ENCODE results near the gene SMIM28. TPM values are rescaled to one million over a fixed set of nuclear protein-coding genes. Genes with fewer than 3 reads are reported as not detected.

SMIM28 gene
- polyA plus RNA-seq, 4 donors, result 0.44 to 2.3 TPM; not detected in 2

Other genes with a start within 250 kb of the SMIM28 start
- gene ARFGEF3, start 216.0 kb upstream of the SMIM28 start, polyA plus RNA-seq, result 1 to 10 TPM in 2 of 4 donors, under 1 TPM in 2; 0.27 to 6.2 (median 2.9) TPM
- gene PBOV1, start 159.4 kb upstream of the SMIM28 start, polyA plus RNA-seq, result under 1 TPM in 1 of 4 donors, not detected in 3; 0.06 TPM
- gene HEBP2, start 26.3 kb downstream of the SMIM28 start, polyA plus RNA-seq, result 10 to 100 TPM; 17.0 to 31.1 (median 24.4) TPM
- gene NHSL1, start 121.6 kb downstream of the SMIM28 start, polyA plus RNA-seq, result 10 to 100 TPM; 11.3 to 71.0 (median 23.8) TPM

Data from small intestine (tissue), 4 donors.